ENCODE measurements around the gene GFPT2. TPM values are rescaled to one million over a fixed set of nuclear protein-coding genes. Genes with fewer than 3 reads are reported as not detected.

The GFPT2 gene
- polyA plus RNA-seq, 4 donors, result 0.54 to 4.5 (median 1.1) TPM

GRCh38 chr5:180394031-180394636 is 41.0 kb upstream of the GFPT2 start:
- Histone ChIP-seq H3K27me3 (ENCODE audit: control insufficient read depth in 3 of 3, insufficient read depth in 3 of 3, low read length in 3 of 3) (no peaks in the 10 kb centered on the region), H3K27ac (ENCODE audit: low read depth in 1 of 3, low read length in 2 of 3) (no peak overlapping the region), H3K36me3 (ENCODE audit: control insufficient read depth in 3 of 3, insufficient read depth in 2 of 3, low read depth in 1 of 3, low read length in 3 of 3) (no peaks in the 10 kb centered on the region), H3K9me3 (ENCODE audit: control insufficient read depth in 2 of 2, insufficient read depth in 1 of 2, low read depth in 1 of 2, low read length in 1 of 2) (no peaks in the 10 kb centered on the region), H3K4me3 (ENCODE audit: low read depth in 1 of 3, low read length in 3 of 3) (no peak overlapping the region), H3K4me1 (ENCODE audit: control insufficient read depth in 3 of 3, insufficient read depth in 2 of 3, low read depth in 1 of 3, low read length in 2 of 3) (no peaks in the 10 kb centered on the region)
- DNase-seq (no peak), FAIRE-seq (no peak)
- 80 to 84% (median 83%) methylated on average over 13 of the region's 13 CpGs for WGBS, 3 donors

GRCh38 chr5:180391276-180391675 is 38.1 kb upstream of the GFPT2 start:
- Histone ChIP-seq H3K9me3 (ENCODE audit: control insufficient read depth in 2 of 2, insufficient read depth in 1 of 2, low read depth in 1 of 2, low read length in 1 of 2) (no peaks in the 10 kb centered on the region), H3K4me3 (ENCODE audit: low read depth in 1 of 3, low read length in 3 of 3) (no peak overlapping the region), H3K27me3 (ENCODE audit: control insufficient read depth in 3 of 3, insufficient read depth in 3 of 3, low read length in 3 of 3) (no peaks in the 10 kb centered on the region), H3K27ac (ENCODE audit: low read depth in 1 of 3, low read length in 2 of 3) (no peak overlapping the region), H3K4me1 (ENCODE audit: control insufficient read depth in 3 of 3, insufficient read depth in 2 of 3, low read depth in 1 of 3, low read length in 2 of 3) (no peaks in the 10 kb centered on the region), H3K36me3 (ENCODE audit: control insufficient read depth in 3 of 3, insufficient read depth in 2 of 3, low read depth in 1 of 3, low read length in 3 of 3) (no peaks in the 10 kb centered on the region)
- DNase-seq (no peak), FAIRE-seq (no peak)
- 70 to 81% (median 71%) methylated on average over 7 of the region's 7 CpGs for WGBS, 3 donors

- Histone ChIP-seq H3K27ac (ENCODE audit: low read depth in 1 of 3, low read length in 2 of 3) (no peak overlapping the region), H3K4me3 (ENCODE audit: low read depth in 1 of 3, low read length in 3 of 3) (no peak overlapping the region), H3K36me3 (ENCODE audit: control insufficient read depth in 3 of 3, insufficient read depth in 2 of 3, low read depth in 1 of 3, low read length in 3 of 3) (no peaks in the 10 kb centered on the region), H3K9me3 (ENCODE audit: control insufficient read depth in 2 of 2, insufficient read depth in 1 of 2, low read depth in 1 of 2, low read length in 1 of 2) (no peaks in the 10 kb centered on the region), H3K4me1 (ENCODE audit: control insufficient read depth in 3 of 3, insufficient read depth in 2 of 3, low read depth in 1 of 3, low read length in 2 of 3) (no peaks in the 10 kb centered on the region), H3K27me3 (ENCODE audit: control insufficient read depth in 3 of 3, insufficient read depth in 3 of 3, low read length in 3 of 3) (no peaks in the 10 kb centered on the region)
- 77 to 81% (median 77%) methylated on average over 13 to 15 of the region's 15 CpGs for WGBS, 3 donors
- DNase-seq, result no peak
- no peak for FAIRE-seq
Measured at GRCh38 chr5:180390441-180391190, 37.5 kb upstream of the GFPT2 start.

- Histone ChIP-seq H3K36me3 (ENCODE audit: control insufficient read depth in 3 of 3, insufficient read depth in 2 of 3, low read depth in 1 of 3, low read length in 3 of 3) (no peaks in the 10 kb centered on the region), H3K27me3 (ENCODE audit: control insufficient read depth in 3 of 3, insufficient read depth in 3 of 3, low read length in 3 of 3) (no peaks in the 10 kb centered on the region), H3K27ac (ENCODE audit: low read depth in 1 of 3, low read length in 2 of 3) (no peak overlapping the region), H3K9me3 (ENCODE audit: control insufficient read depth in 2 of 2, insufficient read depth in 1 of 2, low read depth in 1 of 2, low read length in 1 of 2) (no peaks in the 10 kb centered on the region), H3K4me3 (ENCODE audit: low read depth in 1 of 3, low read length in 3 of 3) (no peak overlapping the region), H3K4me1 (ENCODE audit: control insufficient read depth in 3 of 3, insufficient read depth in 2 of 3, low read depth in 1 of 3, low read length in 2 of 3) (no peaks in the 10 kb centered on the region)
- FAIRE-seq, result no peak
- 58 to 59% (median 58%) methylated on average over 39 of the region's 39 CpGs for WGBS, 3 donors
- no peak for DNase-seq
Measured at GRCh38 chr5:180389252-180390101, 36.3 kb upstream of the GFPT2 start.

- Histone ChIP-seq H3K36me3 (ENCODE audit: control insufficient read depth in 3 of 3, insufficient read depth in 2 of 3, low read depth in 1 of 3, low read length in 3 of 3) (no peaks in the 10 kb centered on the region), H3K9me3 (ENCODE audit: control insufficient read depth in 2 of 2, insufficient read depth in 1 of 2, low read depth in 1 of 2, low read length in 1 of 2) (peaks cover 0 to 3% of the 10 kb centered on the region in 2 donors), H3K4me1 (ENCODE audit: control insufficient read depth in 3 of 3, insufficient read depth in 2 of 3, low read depth in 1 of 3, low read length in 2 of 3) (no peaks in the 10 kb centered on the region), H3K27ac (ENCODE audit: low read depth in 1 of 3, low read length in 2 of 3) (no peak overlapping the region), H3K27me3 (ENCODE audit: control insufficient read depth in 3 of 3, insufficient read depth in 3 of 3, low read length in 3 of 3) (no peaks in the 10 kb centered on the region), H3K4me3 (ENCODE audit: low read depth in 1 of 3, low read length in 3 of 3) (no peak overlapping the region)
- FAIRE-seq, result no peak
- WGBS, 3 donors, result 74 to 93% (median 82%) methylated on average over 6 of the region's 6 CpGs
- DNase-seq, result no peak
Measured at GRCh38 chr5:180387798-180388197, 34.7 kb upstream of the GFPT2 start.

DNA sequence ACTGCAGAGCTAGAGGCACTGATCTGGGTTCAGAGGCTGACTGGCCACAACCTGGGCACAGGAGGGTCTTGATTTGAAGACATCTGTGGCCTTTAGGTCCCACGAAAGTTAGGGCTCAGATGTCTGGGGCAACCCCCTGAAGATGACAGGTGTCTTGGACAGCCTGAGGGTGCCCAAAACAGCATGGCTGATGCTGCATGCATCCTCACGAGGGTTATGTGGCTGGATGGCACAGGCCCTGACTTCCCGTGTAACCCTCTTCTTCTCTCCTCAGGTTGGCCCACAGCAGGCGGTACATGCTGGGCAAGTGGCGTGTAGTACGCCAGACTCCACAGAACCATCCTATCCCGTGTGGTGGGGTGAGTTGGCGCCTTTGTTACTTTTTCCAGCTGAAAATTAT is 29.8 kb upstream of the GFPT2 start:
- Histone ChIP-seq H3K36me3 (ENCODE audit: control insufficient read depth in 3 of 3, insufficient read depth in 2 of 3, low read depth in 1 of 3, low read length in 3 of 3) (no peaks in the 10 kb centered on the region), H3K4me1 (ENCODE audit: control insufficient read depth in 3 of 3, insufficient read depth in 2 of 3, low read depth in 1 of 3, low read length in 2 of 3) (no peaks in the 10 kb centered on the region), H3K27ac (ENCODE audit: low read depth in 1 of 3, low read length in 2 of 3) (no peak overlapping the region), H3K4me3 (ENCODE audit: low read depth in 1 of 3, low read length in 3 of 3) (no peak overlapping the region), H3K27me3 (ENCODE audit: control insufficient read depth in 3 of 3, insufficient read depth in 3 of 3, low read length in 3 of 3) (no peaks in the 10 kb centered on the region), H3K9me3 (ENCODE audit: control insufficient read depth in 2 of 2, insufficient read depth in 1 of 2, low read depth in 1 of 2, low read length in 1 of 2) (peaks cover 0 to 3% of the 10 kb centered on the region in 2 donors)
- DNase-seq (no peak), FAIRE-seq (no peak)
- WGBS, 3 donors, result 90 to 95% (median 93%) methylated on average over 8 of the region's 8 CpGs

DNA sequence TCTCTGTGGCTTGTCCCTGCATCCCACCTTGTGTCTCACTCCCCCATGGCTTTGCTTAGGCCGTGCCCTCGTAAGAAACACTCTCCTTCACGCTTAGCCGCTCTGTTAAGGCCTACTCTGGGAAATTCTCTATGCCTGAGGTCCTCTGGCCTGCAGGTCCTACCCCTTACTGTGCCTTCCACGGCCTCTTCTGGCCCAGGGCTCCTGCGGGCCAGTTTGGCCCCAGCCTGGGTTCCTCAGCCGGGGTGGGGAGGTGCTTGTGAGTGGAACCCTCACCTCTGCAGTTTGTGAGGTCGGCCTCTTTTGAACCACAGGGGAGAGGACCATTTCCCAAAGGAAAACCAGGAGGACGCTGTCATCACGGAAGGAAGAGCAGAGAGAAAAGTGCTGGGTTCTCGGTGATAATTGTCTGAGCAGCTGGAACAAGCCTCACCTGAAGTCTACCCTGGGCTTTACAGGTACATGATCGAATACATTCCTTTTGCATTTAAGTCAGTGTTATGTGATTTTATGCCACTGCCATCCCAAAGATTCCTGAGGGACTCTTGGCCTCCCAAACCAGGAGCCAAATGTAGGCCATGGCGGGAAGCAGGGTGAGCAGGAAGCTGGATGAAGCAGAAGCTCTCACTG is 28.8 kb upstream of the GFPT2 start:
- no peaks in the 10 kb centered on the region for H3K36me3 ChIP-seq (ENCODE audit: control insufficient read depth in 3 of 3, insufficient read depth in 2 of 3, low read depth in 1 of 3, low read length in 3 of 3)
- no peak overlapping the region for H3K27ac ChIP-seq (ENCODE audit: low read depth in 1 of 3, low read length in 2 of 3)
- FAIRE-seq, result no peak
- H3K27me3 ChIP-seq (ENCODE audit: control insufficient read depth in 3 of 3, insufficient read depth in 3 of 3, low read length in 3 of 3), result no peaks in the 10 kb centered on the region
- 85 to 90% (median 87%) methylated on average over 13 of the region's 13 CpGs for WGBS, 3 donors
- peaks cover 0 to 3% of the 10 kb centered on the region in 2 donors for H3K9me3 ChIP-seq (ENCODE audit: control insufficient read depth in 2 of 2, insufficient read depth in 1 of 2, low read depth in 1 of 2, low read length in 1 of 2)
- H3K4me3 ChIP-seq (ENCODE audit: low read depth in 1 of 3, low read length in 3 of 3), result no peak overlapping the region
- H3K4me1 ChIP-seq (ENCODE audit: control insufficient read depth in 3 of 3, insufficient read depth in 2 of 3, low read depth in 1 of 3, low read length in 2 of 3), result no peaks in the 10 kb centered on the region
- DNase-seq, result no peak

- FAIRE-seq (no peak), DNase-seq (no peak)
- Histone ChIP-seq H3K4me3 (ENCODE audit: low read depth in 1 of 3, low read length in 3 of 3) (no peak overlapping the region), H3K27me3 (ENCODE audit: control insufficient read depth in 3 of 3, insufficient read depth in 3 of 3, low read length in 3 of 3) (no peaks in the 10 kb centered on the region), H3K27ac (ENCODE audit: low read depth in 1 of 3, low read length in 2 of 3) (no peak overlapping the region), H3K4me1 (ENCODE audit: control insufficient read depth in 3 of 3, insufficient read depth in 2 of 3, low read depth in 1 of 3, low read length in 2 of 3) (no peaks in the 10 kb centered on the region), H3K9me3 (ENCODE audit: control insufficient read depth in 2 of 2, insufficient read depth in 1 of 2, low read depth in 1 of 2, low read length in 1 of 2) (peaks cover 0 to 3% of the 10 kb centered on the region in 2 donors), H3K36me3 (ENCODE audit: control insufficient read depth in 3 of 3, insufficient read depth in 2 of 3, low read depth in 1 of 3, low read length in 3 of 3) (no peaks in the 10 kb centered on the region)
- 40 to 56% (median 52%) methylated on average over 4 of the region's 4 CpGs for WGBS, 3 donors
Measured at GRCh38 chr5:180381428-180381827, 28.3 kb upstream of the GFPT2 start.

Measured in small intestine (tissue), 7 donors.